Endothelial cell (in vitro differentiated cells): ENCODE data around the gene AUTS2. TPM values are rescaled to one million over a fixed set of nuclear protein-coding genes. Genes with fewer than 3 reads are reported as not detected.

Experiments used
- DNase-seq: peaks from one replicate; pipeline ENCODE4 v3.0.0; 2021; ENCODE audit warnings: low spot score
- H3K27ac Mint-ChIP-seq: one replicate; pipeline ENCODE4 v1.8.0; 2021; ENCODE audit warnings: mixed read lengths, inconsistent platforms; ENCODE audit not compliant: unreplicated experiment
- H3K27me3 Mint-ChIP-seq: one replicate; pipeline ENCODE4 v1.8.0; 2021; ENCODE audit warnings: mild to moderate bottlenecking, moderate library complexity, mixed read lengths, inconsistent platforms; ENCODE audit not compliant: unreplicated experiment
- H3K36me3 Mint-ChIP-seq: one replicate; pipeline ENCODE4 v1.8.0; 2021; ENCODE audit warnings: mild to moderate bottlenecking, low read depth, mixed read lengths, inconsistent platforms; ENCODE audit not compliant: unreplicated experiment
- H3K4me1 Mint-ChIP-seq: one replicate; pipeline ENCODE4 v1.8.0; 2021; ENCODE audit warnings: mild to moderate bottlenecking, mixed read lengths, inconsistent platforms; ENCODE audit not compliant: unreplicated experiment
- H3K4me3 Mint-ChIP-seq: one replicate; pipeline ENCODE4 v1.8.0; 2021; ENCODE audit warnings: mild to moderate bottlenecking, mixed read lengths, inconsistent platforms; ENCODE audit not compliant: unreplicated experiment
- H3K9me3 Mint-ChIP-seq: one replicate; pipeline ENCODE4 v1.8.0; 2021; ENCODE audit warnings: mixed read lengths, inconsistent platforms; ENCODE audit not compliant: unreplicated experiment
- CTCF ChIP-seq: fragments of 200-600 bp; sonication (generic); IDR thresholded peaks from one replicate; pipeline ENCODE4 v1.5.0; 2021; ENCODE audit warnings: antibody characterized with exemption; ENCODE audit not compliant: unreplicated experiment
- total RNA-seq: library from RNA; stranded (reverse); fragmentation: NEBNext Ultra II Directional; extraction: Animal tissue kit (Norgen Biotek cat#: 25700); gene quantifications from one replicate; pipeline ENCODE4 v1.2.1, GENCODE V29; 2021; ENCODE audit not compliant: unreplicated experiment

AUTS2 gene
- total RNA-seq, 1 donor from 2014 or later = 103 TPM

- H3K4me1 Mint-ChIP-seq = peaks cover 6% of the 10 kb centered on the region
- no peak for DNase-seq
- H3K27me3 Mint-ChIP-seq = peaks cover 14% of the 10 kb centered on the region
- no peak for TF ChIP-seq CTCF
- H3K9me3 Mint-ChIP-seq = no peaks in the 10 kb centered on the region
- H3K27ac Mint-ChIP-seq = no peak overlapping the region
- H3K36me3 Mint-ChIP-seq = peaks cover 64% of the 10 kb centered on the region
- no peak overlapping the region for H3K4me3 Mint-ChIP-seq
These were observed 1192.2 kb downstream of the AUTS2 start for GRCh38 chr7:70790215-70791073.

- Mint-ChIP-seq H3K27ac (no peak overlapping the region), H3K9me3 (no peaks in the 10 kb centered on the region), H3K4me3 (no peak overlapping the region), H3K27me3 (peaks cover 13% of the 10 kb centered on the region), H3K4me1 (peaks cover 2% of the 10 kb centered on the region), H3K36me3 (peaks cover 57% of the 10 kb centered on the region)
- DNase-seq = no peak
- TF ChIP-seq CTCF = no peak
These were observed 1193.1 kb downstream of the AUTS2 start for GRCh38 chr7:70791341-70791740.

GRCh38 chr7:70793060-70793459 is 1194.8 kb downstream of the AUTS2 start:
- peaks cover 50% of the 10 kb centered on the region for H3K36me3 Mint-ChIP-seq
- TF ChIP-seq CTCF = no peak
- DNase-seq = no peak
- H3K9me3 Mint-ChIP-seq = peaks cover 3% of the 10 kb centered on the region
- H3K4me3 Mint-ChIP-seq = no peak overlapping the region
- H3K27ac Mint-ChIP-seq = no peak overlapping the region
- peaks cover 17% of the 10 kb centered on the region for H3K27me3 Mint-ChIP-seq
- peaks cover 7% of the 10 kb centered on the region for H3K4me1 Mint-ChIP-seq

GRCh38 chr7:70793821-70794220 is 1195.5 kb downstream of the AUTS2 start:
- peaks cover 46% of the 10 kb centered on the region for H3K36me3 Mint-ChIP-seq

More at GRCh38 chr7:70793821-70794220, 1195.5 kb downstream of the AUTS2 start:
- Mint-ChIP-seq H3K27me3 (peaks cover 19% of the 10 kb centered on the region), H3K27ac (no peak overlapping the region), H3K9me3 (peaks cover 6% of the 10 kb centered on the region), H3K4me3 (no peak overlapping the region), H3K4me1 (peaks cover 7% of the 10 kb centered on the region)
- no peak for DNase-seq
- no peak for TF ChIP-seq CTCF
